ENCODE data around the gene TBC1D14. TPM values are rescaled to one million over a fixed set of nuclear protein-coding genes. Genes with fewer than 3 reads are reported as not detected.

TBC1D14 gene
- total and polyA plus RNA-seq, 10 of the 15 experiments (the other 5 are each of a cell fraction or from before 2014, with no cell fraction given): 0.87 to 39.3 (median 30.1) TPM

DNA sequence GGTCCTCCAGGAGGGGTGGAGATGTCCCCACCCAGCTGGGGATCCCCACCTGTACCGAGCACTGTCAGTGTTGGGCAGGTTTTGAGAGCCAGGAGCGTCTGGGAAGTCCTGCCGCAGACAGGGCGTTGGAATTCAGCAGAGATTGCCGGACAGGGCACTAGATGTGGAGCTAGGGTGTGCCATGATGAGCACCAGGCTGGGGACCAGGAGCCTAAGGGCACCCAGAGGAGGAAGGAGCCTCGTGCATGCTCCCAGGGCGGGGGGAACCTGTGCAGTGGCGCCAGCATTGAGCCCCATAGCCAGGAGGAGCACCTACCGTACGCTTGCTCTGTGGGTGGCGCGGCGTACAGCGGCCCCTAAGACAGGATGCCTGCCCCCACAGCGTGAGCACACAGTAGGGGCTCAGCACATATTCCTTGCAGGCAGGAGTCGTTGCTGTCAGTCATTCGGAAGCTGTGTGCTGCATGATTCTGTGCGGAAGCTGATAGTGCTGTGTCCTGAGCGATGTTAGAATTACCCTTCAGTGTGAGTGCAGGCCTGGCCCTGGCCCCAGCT lies 114.8 kb downstream of the TBC1D14 start:
- in situ Hi-C loops (cut with MboI): no loop called here
- SMC1A ChIA-PET (ENCODE audit: uncharacterized antibody, unreplicated experiment): no interaction called here
- ATAC-seq (no peak), DNase-seq (ENCODE audit: low read depth, low spot score) (no peak), FAIRE-seq (no peak)
- Histone ChIP-seq H3K4me1 (ENCODE audit: control insufficient read depth, insufficient read depth, low read length) (no peaks in the 10 kb centered on the region), H3K9me3 (replicated peaks; ENCODE audit: control insufficient read depth, insufficient read depth, low read length) (no peaks in the 10 kb centered on the region), H3K79me2 (ENCODE audit: control insufficient read depth, insufficient read depth, low read length) (no peaks in the 10 kb centered on the region), H3K4me3 (no peak overlapping the region), H3K36me3 (ENCODE audit: control insufficient read depth in 2 of 2, insufficient read depth in 2 of 2, low read length in 1 of 2) (peaks cover 2 to 20% of the 10 kb centered on the region in 2 experiments; a peak in 3 of 4 replicates), H3K4me2 (ENCODE audit: control insufficient read depth, insufficient read depth) (no peak overlapping the region), H3K9ac (ENCODE audit: control insufficient read depth, insufficient read depth, low read length) (no peak overlapping the region), H3K27me3 (replicated peaks in 1 of 2; ENCODE audit: control insufficient read depth in 2 of 2, insufficient read depth in 2 of 2, low read length in 1 of 2) (no peaks in the 10 kb centered on the region), H2AFZ (ENCODE audit: control insufficient read depth, low read depth, low read length) (no peak overlapping the region), H4K20me1 (ENCODE audit: control insufficient read depth, insufficient read depth) (no peaks in the 10 kb centered on the region), H3K27ac (ENCODE audit: control insufficient read depth, insufficient read depth) (no peak overlapping the region)
- RAD21 ChIA-PET (ENCODE audit: unreplicated experiment): no interaction called here
- WGBS (ENCODE audit: insufficient coverage, insufficient replicate concordance, low lambda C conversion rate, missing lambda C conversion rate): 94% methylated on average over 19 of the region's 19 CpGs
- TF ChIP-seq ATF7 (IDR thresholded peaks at IDR 0.05; ENCODE audit: low read depth) (no peak), EGR1 (IDR thresholded peaks at IDR 0.05; ENCODE audit: borderline replicate concordance in 1 of 2, low read depth in 2 of 2, low read length in 2 of 2) (no peak), SRF (IDR thresholded peaks at IDR 0.05; ENCODE audit: low read depth in 2 of 2, low read length in 2 of 2) (no peak), EP300 (IDR thresholded peaks at IDR 0.05; ENCODE audit: borderline replicate concordance in 1 of 2, control insufficient read depth in 1 of 2, low read depth in 2 of 2, low read length in 2 of 2) (no peak), ZNF207 (IDR thresholded peaks at IDR 0.05; ENCODE audit: borderline replicate concordance) (no peak), JUNB (IDR thresholded peaks at IDR 0.05) (no peak), IKZF2 (IDR thresholded peaks at IDR 0.05) (no peak), NFYA (IDR thresholded peaks at IDR 0.05; ENCODE audit: borderline replicate concordance, low read depth, low read length) (no peak), YBX1 (IDR thresholded peaks at IDR 0.05) (no peak), ZNF24 (IDR thresholded peaks at IDR 0.05) (no peak), HDAC2 (IDR thresholded peaks at IDR 0.05) (no peak), TARDBP (IDR thresholded peaks at IDR 0.05; ENCODE audit: borderline replicate concordance) (no peak), RUNX3 (IDR thresholded peaks at IDR 0.05; ENCODE audit: low read length) (no peak), SIN3A (IDR thresholded peaks at IDR 0.05; ENCODE audit: low read depth, low read length) (no peak)
- TF ChIP-seq, protein P1, sequence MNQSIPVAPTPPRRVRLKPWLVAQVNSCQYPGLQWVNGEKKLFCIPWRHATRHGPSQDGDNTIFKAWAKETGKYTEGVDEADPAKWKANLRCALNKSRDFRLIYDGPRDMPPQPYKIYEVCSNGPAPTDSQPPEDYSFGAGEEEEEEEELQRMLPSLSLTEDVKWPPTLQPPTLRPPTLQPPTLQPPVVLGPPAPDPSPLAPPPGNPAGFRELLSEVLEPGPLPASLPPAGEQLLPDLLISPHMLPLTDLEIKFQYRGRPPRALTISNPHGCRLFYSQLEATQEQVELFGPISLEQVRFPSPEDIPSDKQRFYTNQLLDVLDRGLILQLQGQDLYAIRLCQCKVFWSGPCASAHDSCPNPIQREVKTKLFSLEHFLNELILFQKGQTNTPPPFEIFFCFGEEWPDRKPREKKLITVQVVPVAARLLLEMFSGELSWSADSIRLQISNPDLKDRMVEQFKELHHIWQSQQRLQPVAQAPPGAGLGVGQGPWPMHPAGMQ (IDR thresholded peaks at IDR 0.05; ENCODE audit: borderline replicate concordance): no peak
- TF ChIP-seq, protein P2, sequence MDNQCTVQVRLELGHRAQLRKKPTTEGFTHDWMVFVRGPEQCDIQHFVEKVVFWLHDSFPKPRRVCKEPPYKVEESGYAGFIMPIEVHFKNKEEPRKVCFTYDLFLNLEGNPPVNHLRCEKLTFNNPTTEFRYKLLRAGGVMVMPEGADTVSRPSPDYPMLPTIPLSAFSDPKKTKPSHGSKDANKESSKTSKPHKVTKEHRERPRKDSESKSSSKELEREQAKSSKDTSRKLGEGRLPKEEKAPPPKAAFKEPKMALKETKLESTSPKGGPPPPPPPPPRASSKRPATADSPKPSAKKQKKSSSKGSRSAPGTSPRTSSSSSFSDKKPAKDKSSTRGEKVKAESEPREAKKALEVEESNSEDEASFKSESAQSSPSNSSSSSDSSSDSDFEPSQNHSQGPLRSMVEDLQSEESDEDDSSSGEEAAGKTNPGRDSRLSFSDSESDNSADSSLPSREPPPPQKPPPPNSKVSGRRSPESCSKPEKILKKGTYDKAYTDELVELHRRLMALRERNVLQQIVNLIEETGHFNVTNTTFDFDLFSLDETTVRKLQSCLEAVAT (IDR thresholded peaks at IDR 0.05): no peak
- TF ChIP-seq, protein P3, sequence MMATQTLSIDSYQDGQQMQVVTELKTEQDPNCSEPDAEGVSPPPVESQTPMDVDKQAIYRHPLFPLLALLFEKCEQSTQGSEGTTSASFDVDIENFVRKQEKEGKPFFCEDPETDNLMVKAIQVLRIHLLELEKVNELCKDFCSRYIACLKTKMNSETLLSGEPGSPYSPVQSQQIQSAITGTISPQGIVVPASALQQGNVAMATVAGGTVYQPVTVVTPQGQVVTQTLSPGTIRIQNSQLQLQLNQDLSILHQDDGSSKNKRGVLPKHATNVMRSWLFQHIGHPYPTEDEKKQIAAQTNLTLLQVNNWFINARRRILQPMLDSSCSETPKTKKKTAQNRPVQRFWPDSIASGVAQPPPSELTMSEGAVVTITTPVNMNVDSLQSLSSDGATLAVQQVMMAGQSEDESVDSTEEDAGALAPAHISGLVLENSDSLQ (IDR thresholded peaks at IDR 0.05): no peak
- intact Hi-C loops (cut with micrococcal nuclease; ENCODE audit: unreplicated experiment): no loop called here
- BruUV-seq (replicated peaks): no TSS peak
- CTCF ChIA-PET: no interaction called here
- POLR2A ChIA-PET: no interaction called here
